ENCODE measurements around the gene KCNA5. TPM values are rescaled to one million over a fixed set of nuclear protein-coding genes. Genes with fewer than 3 reads are reported as not detected.
A peak's percentile ranks its signal among the peaks of the same experiment; 100 is the strongest.

Gene KCNA5
- total RNA-seq (2014; rRNA removed; shearing (Covaris generic)) (0.31 and 0.62 TPM in 2 replicates), polyA plus RNA-seq (2016; fragmentation: Nextera tagmentation; extraction: Ambion mirVana) (0.16 and 0.44 TPM in 2 replicates)
- long read RNA-seq, result 0 reads

GRCh38 chr12:5043589-5044419 is at the start of gene KCNA5:
KCNA5 (plus strand) TSS chr12:5043879; CDS start chr12:5044148, 269 bp downstream.
- peaks cover 19% of the 10 kb centered on the region for H3K4me1 Mint-ChIP-seq
- peak within 1 kb of the TSS; percentile 94 for H3K4me2 ChIP-seq
- peaks cover 6% of the 10 kb centered on the region for H3K4me1 ChIP-seq (ENCODE audit: insufficient read depth)
- no peaks in the 10 kb centered on the region for H3K36me3 ChIP-seq (ENCODE audit: insufficient read depth)
- no peaks in the 10 kb centered on the region for H3K79me2 ChIP-seq (replicated peaks; ENCODE audit: insufficient read depth)
- H3K27ac Mint-ChIP-seq, result no peak within 1 kb of the TSS
- H3K27me3 Mint-ChIP-seq (ENCODE audit: insufficient read depth, low read depth, poor library complexity), result peaks cover 55% of the 10 kb centered on the region
- H3K27ac ChIP-seq (ENCODE audit: low read depth), result no peak within 1 kb of the TSS
- H3K27me3 ChIP-seq (ENCODE audit: insufficient read depth), result peaks cover 73% of the 10 kb centered on the region
- no peaks in the 10 kb centered on the region for H3K9me2 ChIP-seq (ENCODE audit: insufficient read depth)
- TF ChIP-seq EZH2phosphoT487 (IDR thresholded peaks at IDR 0.05; ENCODE audit: unreplicated experiment) (no peak), ZNF331 (CRISPR knock-in tag; IDR thresholded peaks at IDR 0.05; ENCODE audit: low read depth) (no peak), JUNB (IDR thresholded peaks at IDR 0.05; ENCODE audit: unreplicated experiment) (no peak), REST (IDR thresholded peaks at IDR 0.05; ENCODE audit: unreplicated experiment) (no peak), EZH2 (IDR thresholded peaks at IDR 0.05; ENCODE audit: low read depth, unreplicated experiment) (peak; percentile 24), CREB1 (CRISPR knock-in tag; IDR thresholded peaks at IDR 0.05; ENCODE audit: low read depth) (peak; percentile 68), ZNF462 (CRISPR knock-in tag; IDR thresholded peaks at IDR 0.05) (no peak)
- peak within 1 kb of the TSS; percentile 97 for H2AFZ ChIP-seq
- H3F3A ChIP-seq (replicated peaks; ENCODE audit: low read depth), result no peaks in the 10 kb centered on the region
- ATAC-seq (peak; percentile 78), DNase-seq (ENCODE audit: low spot score) (peak; percentile 74)
- H3K4me3 ChIP-seq, result peak within 1 kb of the TSS; percentile 66
- H3K9me3 Mint-ChIP-seq, result peaks cover 5% of the 10 kb centered on the region; the same call in 2 of the 3 replicates
- peaks cover 3% of the 10 kb centered on the region; the same call in 2 of the 3 replicates for H3K36me3 Mint-ChIP-seq (ENCODE audit: low read depth)
- H3K4me3 Mint-ChIP-seq, result peak within 1 kb of the TSS; percentile 70
- H4K20me1 ChIP-seq (replicated peaks; ENCODE audit: insufficient read depth), result no peaks in the 10 kb centered on the region

All from GM23338 (cell line).